WTC11 (cell line): ENCODE results near the gene TRAF2.

ENCODE experiments used
- CREM ChIP-seq: sonication (generic); formaldehyde crosslinking; IDR thresholded peaks from 2 replicates; pipeline ENCODE4 v1.8.1; 2022; ENCODE audit warnings: mild to moderate bottlenecking, missing genetic modification reagents, moderate library complexity
- CTCF ChIP-seq: fragments of 200-600 bp; IDR thresholded peaks from 2 replicates; pipeline ENCODE4 v1.8.0; 2022; ENCODE audit warnings: antibody characterized with exemption
- NR3C1 ChIP-seq: sonication (generic); formaldehyde crosslinking; conservative IDR thresholded peaks from 2 replicates; pipeline ENCODE4 v1.8.1; 2023; ENCODE audit warnings: low read depth, mild to moderate bottlenecking, missing genetic modification reagents
- ZNF138 ChIP-seq: sonication (generic); formaldehyde crosslinking; conservative IDR thresholded peaks from 2 replicates; pipeline ENCODE4 v1.8.1; 2022; ENCODE audit warnings: mild to moderate bottlenecking, moderate library complexity, missing genetic modification reagents

- TF ChIP-seq NR3C1: no peak
- no peak for TF ChIP-seq CTCF
- no peak for TF ChIP-seq ZNF138
- no peak for TF ChIP-seq CREM (CRISPR knock-in tag)
Observed at GRCh38 chr9:136917902-136918301, 31.6 kb downstream of the TRAF2 start.
